Measurements from ENCODE around the gene HMBS.

The HMBS gene

GRCh38 chr11:119077839-119078238, 6.8 kb upstream of the HMBS start:
- no peak for FAIRE-seq

GRCh38 chr11:119078675-119079420, 5.8 kb upstream of the HMBS start:
- no peak for FAIRE-seq

GRCh38 chr11:119081682-119082260, 2.9 kb upstream of the HMBS start:
- FAIRE-seq, result no peak

- FAIRE-seq, result no peak
These were observed 761 bp downstream of the HMBS start for GRCh38 chr11:119085437-119085847.

- FAIRE-seq, result no peak
These were observed 2.4 kb downstream of the HMBS start for GRCh38 chr11:119087123-119087522.

GRCh38 chr11:119087747-119088241, 3.1 kb downstream of the HMBS start:
- no peak for FAIRE-seq

- FAIRE-seq, result no peak
These were observed 3.7 kb downstream of the HMBS start for GRCh38 chr11:119088406-119088805.

GRCh38 chr11:119089319-119089718, 4.6 kb downstream of the HMBS start:
- no peak for FAIRE-seq

- FAIRE-seq, result no peak
These were observed 6.5 kb downstream of the HMBS start for GRCh38 chr11:119091178-119091577.

- no peak for FAIRE-seq
These were observed 7.5 kb downstream of the HMBS start for GRCh38 chr11:119091966-119092879.

- no peak for FAIRE-seq
These were observed 8.5 kb downstream of the HMBS start for GRCh38 chr11:119092880-119093842.

- no peak for FAIRE-seq
These were observed 9.5 kb downstream of the HMBS start for GRCh38 chr11:119093942-119094815.

- no peak for FAIRE-seq
These were observed 10.1 kb downstream of the HMBS start for GRCh38 chr11:119094816-119095065.

- peak; percentile 99 for FAIRE-seq
These were observed 10.6 kb downstream of the HMBS start for GRCh38 chr11:119095066-119095880.

GRCh38 chr11:119099711-119100110, 15.0 kb downstream of the HMBS start:
- FAIRE-seq, result no peak

GRCh38 chr11:119100246-119100970, 15.7 kb downstream of the HMBS start:
- peak; percentile 83 for FAIRE-seq

GRCh38 chr11:119100994-119101758, 16.5 kb downstream of the HMBS start:
- FAIRE-seq, result no peak

- FAIRE-seq, result peak; percentile 95
These were observed 17.2 kb downstream of the HMBS start, which contains the start of gene DPAGT1 for GRCh38 chr11:119101759-119102423. TSS of gene DPAGT1 (minus strand) at chr11:119101853. CDS start at chr11:119101655, 198 bp downstream.
